Mesothelial cell of epicardium (in vitro differentiated cells): Measurements from ENCODE around the gene TIMM8A. TPM values are rescaled to one million over a fixed set of nuclear protein-coding genes. Genes with fewer than 3 reads are reported as not detected.

ENCODE experiments used
- DNase-seq, 2 experiments: peaks; one replicate each; pipeline ENCODE4 v3.0.0; 2021; ENCODE audit warnings: low spot score in 2 of 2; ENCODE audit not compliant: unreplicated experiment in 2 of 2
- H3K27ac Mint-ChIP-seq: 2 replicates; pipeline ENCODE4 v1.8.0; 2021; ENCODE audit warnings: mixed read lengths
- H3K27me3 Mint-ChIP-seq: 2 replicates; pipeline ENCODE4 v1.8.0; 2021; ENCODE audit warnings: low read depth, mixed read lengths
- H3K36me3 Mint-ChIP-seq: 2 replicates; pipeline ENCODE4 v1.8.0; 2021; ENCODE audit warnings: mixed read lengths
- H3K4me1 Mint-ChIP-seq: 2 replicates; pipeline ENCODE4 v1.8.0; 2021; ENCODE audit warnings: mixed read lengths
- H3K4me3 Mint-ChIP-seq: 2 replicates; pipeline ENCODE4 v1.8.0; 2021; ENCODE audit warnings: mild to moderate bottlenecking, moderate library complexity, mixed read lengths
- H3K9me3 Mint-ChIP-seq: 2 replicates; pipeline ENCODE4 v1.8.0; 2021; ENCODE audit warnings: mixed read lengths
- total RNA-seq: library from RNA; stranded (reverse); gene quantifications from 3 replicates; pipeline ENCODE4 v1.2.1, GENCODE V29; 2021
- TF ChIP-seq, protein P1 (sequence below): fragments of 200-600 bp; sonication (generic); IDR thresholded peaks from one replicate; pipeline ENCODE4 v1.5.0; 2021; ENCODE audit warnings: antibody characterized with exemption; ENCODE audit not compliant: unreplicated experiment

TIMM8A gene
- total RNA-seq, 1 donor from 2014 or later: 12.2 TPM

DNA sequence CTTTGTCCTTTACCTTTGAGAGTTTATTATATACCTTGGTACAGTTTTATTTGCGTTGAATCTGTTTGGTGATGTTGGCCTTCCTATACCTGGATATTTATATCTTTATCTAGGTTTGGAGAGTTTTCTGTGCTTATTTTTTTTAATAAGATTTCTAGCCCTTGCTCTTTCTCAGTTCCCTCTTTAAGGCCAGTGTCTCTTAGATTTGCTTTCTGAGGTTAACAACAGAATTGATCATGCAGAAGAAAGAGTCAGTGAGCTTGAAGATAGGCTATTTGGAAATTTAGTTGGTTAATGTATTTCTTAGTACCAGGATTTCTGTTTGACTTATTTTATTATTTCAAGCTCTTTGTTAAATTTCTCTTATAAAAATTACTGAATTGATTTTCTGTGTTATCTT, 44.8 kb downstream of the TIMM8A start:
- TF ChIP-seq, protein P1, sequence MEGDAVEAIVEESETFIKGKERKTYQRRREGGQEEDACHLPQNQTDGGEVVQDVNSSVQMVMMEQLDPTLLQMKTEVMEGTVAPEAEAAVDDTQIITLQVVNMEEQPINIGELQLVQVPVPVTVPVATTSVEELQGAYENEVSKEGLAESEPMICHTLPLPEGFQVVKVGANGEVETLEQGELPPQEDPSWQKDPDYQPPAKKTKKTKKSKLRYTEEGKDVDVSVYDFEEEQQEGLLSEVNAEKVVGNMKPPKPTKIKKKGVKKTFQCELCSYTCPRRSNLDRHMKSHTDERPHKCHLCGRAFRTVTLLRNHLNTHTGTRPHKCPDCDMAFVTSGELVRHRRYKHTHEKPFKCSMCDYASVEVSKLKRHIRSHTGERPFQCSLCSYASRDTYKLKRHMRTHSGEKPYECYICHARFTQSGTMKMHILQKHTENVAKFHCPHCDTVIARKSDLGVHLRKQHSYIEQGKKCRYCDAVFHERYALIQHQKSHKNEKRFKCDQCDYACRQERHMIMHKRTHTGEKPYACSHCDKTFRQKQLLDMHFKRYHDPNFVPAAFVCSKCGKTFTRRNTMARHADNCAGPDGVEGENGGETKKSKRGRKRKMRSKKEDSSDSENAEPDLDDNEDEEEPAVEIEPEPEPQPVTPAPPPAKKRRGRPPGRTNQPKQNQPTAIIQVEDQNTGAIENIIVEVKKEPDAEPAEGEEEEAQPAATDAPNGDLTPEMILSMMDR: no peak
- Mint-ChIP-seq H3K4me3 (no peak overlapping the region), H3K27ac (no peak overlapping the region), H3K36me3 (no peaks in the 10 kb centered on the region), H3K4me1 (no peaks in the 10 kb centered on the region), H3K9me3 (peaks cover 33% of the 10 kb centered on the region), H3K27me3 (no peaks in the 10 kb centered on the region)
- no peak for DNase-seq

Other genes with a start within 250 kb of the TIMM8A start
- gene DRP2, start 129.0 kb downstream of the TIMM8A start, total RNA-seq: 3.9 to 4.4 TPM (median 4.2 TPM) in 3 replicates
- 0.36 to 0.53 TPM (median 0.45 TPM) in 3 replicates for gene TAF7L, start 57.4 kb downstream of the TIMM8A start, total RNA-seq
- 0.07 to 0.42 TPM (median 0.20 TPM) in 3 replicates for gene BTK, start 37.4 kb upstream of the TIMM8A start, total RNA-seq
- gene RPL36A, start 42.3 kb upstream of the TIMM8A start, total RNA-seq: 298 to 311 TPM (median 303 TPM) in 3 replicates
- 23.8 to 25.0 TPM (median 24.2 TPM) in 3 replicates for gene GLA, start 59.2 kb upstream of the TIMM8A start, total RNA-seq
- gene HNRNPH2, start 59.5 kb upstream of the TIMM8A start, total RNA-seq: 60.8 to 63.0 TPM (median 61.6 TPM) in 3 replicates
- gene ARMCX4, start 136.7 kb upstream of the TIMM8A start, total RNA-seq: 29.0 to 30.8 TPM (median 29.4 TPM) in 3 replicates
- 24.8 to 25.1 TPM (median 25.0 TPM) in 3 replicates for gene ARMCX1, start 201.8 kb upstream of the TIMM8A start, total RNA-seq